ENCODE data around the gene FRRS1.

DNA sequence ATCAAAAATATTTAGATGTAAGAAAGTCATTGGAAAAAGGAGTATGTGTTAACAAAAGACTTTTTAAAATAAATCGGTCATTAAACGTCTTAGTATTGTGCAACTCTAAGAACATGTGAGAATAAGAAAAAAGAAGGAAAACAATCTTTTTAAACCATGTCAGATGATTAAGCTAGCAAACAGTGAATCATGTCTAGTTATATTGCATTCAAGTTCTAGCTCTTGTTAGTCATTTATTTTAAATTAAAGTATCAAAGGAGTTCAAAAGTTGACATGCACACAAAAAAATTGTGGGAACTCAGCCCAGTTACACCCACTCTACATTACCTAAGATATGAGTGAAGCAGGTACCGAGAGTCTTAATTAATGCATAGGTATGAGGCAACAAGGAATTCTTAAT, 9.8 kb downstream of the FRRS1 start:
- TF ChIP-seq POLR2A (IDR thresholded peaks at IDR 0.05; ENCODE audit: low read depth, low read length) (no peak), POLR2AphosphoS5 (IDR thresholded peaks at IDR 0.05; ENCODE audit: low read depth, low read length) (no peak), TAF1 (IDR thresholded peaks at IDR 0.05; ENCODE audit: borderline replicate concordance, low read depth, low read length) (no peak)
